Stimulated activated naive CD4-positive, alpha-beta T cell treated with Interleukin-2 at 50 U/mL for 16 hours (primary cell): ENCODE data around the gene ACKR2.

Experiments used
- DNase-seq: peaks from one replicate; lab custom pipeline; 2025; lab: John Stamatoyannopoulos, UW

The ACKR2 gene

DNA sequence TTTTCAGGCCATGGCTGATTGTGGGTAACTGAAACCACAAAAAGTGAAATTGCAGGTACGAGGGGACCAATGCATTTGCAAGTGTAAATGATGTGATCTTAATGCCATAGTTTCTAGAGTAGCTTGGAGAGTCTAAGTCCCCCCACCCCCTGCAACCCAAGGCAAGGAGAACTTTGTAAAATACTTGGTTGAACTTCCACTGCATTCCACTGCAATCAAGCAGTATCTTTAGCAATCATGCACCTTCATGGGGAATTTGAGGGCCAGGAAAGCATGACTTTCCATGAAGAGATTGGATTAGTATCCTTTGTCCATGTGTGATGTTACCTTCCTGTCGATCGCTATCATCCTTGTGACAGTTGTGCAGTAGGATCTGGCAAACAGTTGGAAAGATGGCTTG, 77.8 kb downstream of the ACKR2 start:
- no peak for DNase-seq

DNA sequence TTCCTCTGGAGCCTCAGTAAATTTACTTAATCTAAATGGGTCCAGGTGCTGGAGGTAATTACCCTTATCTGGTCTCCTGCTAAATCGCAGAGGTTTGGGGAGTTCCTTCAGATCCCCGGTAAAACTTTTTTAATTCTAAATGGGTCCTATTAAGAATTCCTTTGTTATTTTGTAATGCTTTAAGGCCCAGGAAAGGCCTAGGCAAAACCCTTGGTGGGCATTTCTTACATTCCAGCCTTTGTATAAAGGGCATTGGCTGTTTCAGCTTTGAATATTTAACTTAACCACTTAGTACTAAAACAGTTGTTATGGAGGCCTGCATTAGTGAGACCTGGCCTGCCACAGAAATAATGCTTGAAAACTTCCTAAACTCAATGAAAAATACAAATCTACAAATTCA, 81.8 kb downstream of the ACKR2 start:
- no peak for DNase-seq

DNA sequence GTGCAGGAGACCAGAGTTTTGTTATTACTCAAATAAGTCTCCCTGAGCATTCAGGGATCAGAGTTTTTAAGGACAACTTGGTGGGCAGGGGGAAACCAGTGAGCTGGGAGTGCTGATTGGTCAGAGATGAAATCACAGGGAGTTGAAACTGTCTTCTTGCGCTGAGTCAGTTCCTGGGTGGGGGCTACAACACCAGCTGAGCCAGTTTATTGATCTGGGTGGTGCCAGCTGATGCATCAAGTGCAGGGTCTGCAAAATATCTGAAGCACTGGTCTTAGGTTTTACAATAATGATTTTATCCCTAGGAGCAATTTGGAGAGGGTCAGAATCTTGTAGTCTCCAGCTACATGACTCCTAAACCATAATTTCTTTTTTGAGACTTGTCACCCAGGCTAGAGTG, 82.9 kb downstream of the ACKR2 start:
- no peak for DNase-seq

DNA sequence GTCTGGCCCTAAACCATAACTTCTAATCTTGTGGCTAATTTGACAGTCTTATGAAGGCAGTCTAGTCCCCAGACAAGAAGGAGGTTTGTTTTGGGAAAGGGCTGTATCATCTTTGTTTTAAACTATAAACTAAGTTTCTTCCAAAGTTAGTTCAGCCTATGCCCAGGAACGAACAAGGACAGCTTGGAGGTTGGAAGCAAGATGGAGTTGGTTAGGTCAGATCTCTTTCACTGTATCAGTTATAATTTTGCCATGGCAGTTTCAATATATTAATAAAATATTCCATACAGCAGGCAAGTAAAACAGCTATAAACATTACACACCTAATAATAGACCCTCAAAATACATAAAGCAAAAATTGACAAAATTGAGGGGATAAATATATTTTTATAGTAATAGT, 83.6 kb downstream of the ACKR2 start:
- no peak for DNase-seq

DNA sequence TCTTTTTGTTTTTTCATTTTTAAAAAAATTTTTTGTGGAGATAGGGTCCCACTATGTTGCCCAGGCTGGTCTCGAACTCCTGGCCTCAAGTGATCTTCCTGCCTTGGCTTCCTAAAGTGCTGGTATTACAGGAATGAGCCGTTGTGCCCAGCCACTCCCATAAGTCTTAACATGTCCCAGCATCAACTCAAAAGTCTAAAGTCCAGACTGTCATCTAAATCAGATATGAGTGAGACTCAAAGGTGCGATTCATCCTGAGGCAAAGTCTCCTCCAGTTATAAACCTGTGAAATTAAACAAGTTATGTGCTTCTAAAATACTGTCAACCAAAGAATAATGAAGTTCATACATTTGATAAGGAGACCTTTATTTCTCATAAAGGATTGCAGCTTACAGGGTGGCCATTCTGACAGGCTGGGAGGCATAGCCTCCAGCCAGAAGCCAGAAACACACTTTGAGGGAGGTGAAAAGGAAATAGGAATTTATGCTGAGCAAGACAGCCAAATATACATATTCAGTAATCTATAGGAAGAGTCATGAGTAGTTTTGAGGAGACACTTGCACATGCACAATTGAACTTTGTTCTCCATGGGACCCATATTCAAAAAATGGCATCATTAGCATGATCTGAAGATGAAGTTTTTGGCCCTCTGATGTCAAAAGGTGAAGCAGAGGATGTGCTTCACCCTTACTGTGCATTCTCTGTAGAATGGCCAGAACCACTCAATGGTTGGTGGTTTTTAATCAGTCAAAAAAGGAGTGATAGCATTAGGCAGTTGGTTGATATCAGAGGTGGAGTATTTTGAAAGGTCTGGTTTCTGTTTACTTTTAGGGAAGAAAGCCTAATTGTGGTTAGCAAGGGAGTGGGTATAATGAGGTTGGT, 85.7 kb downstream of the ACKR2 start:
- DNase-seq = no peak

DNA sequence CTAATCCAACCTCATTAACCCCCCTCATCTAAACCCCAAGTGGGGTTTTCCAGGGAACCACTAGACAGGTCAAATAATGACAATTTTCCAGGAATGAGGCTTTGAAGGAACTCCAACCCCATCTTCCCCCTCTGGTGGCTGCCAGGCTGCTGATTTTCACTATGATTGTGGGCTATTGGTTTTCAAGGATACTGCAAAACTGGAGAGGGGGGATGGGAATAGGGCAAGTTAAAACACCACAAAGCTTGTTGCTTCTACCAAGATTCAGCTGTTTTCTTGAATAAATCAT, 86.3 kb downstream of the ACKR2 start:
- DNase-seq = no peak

DNA sequence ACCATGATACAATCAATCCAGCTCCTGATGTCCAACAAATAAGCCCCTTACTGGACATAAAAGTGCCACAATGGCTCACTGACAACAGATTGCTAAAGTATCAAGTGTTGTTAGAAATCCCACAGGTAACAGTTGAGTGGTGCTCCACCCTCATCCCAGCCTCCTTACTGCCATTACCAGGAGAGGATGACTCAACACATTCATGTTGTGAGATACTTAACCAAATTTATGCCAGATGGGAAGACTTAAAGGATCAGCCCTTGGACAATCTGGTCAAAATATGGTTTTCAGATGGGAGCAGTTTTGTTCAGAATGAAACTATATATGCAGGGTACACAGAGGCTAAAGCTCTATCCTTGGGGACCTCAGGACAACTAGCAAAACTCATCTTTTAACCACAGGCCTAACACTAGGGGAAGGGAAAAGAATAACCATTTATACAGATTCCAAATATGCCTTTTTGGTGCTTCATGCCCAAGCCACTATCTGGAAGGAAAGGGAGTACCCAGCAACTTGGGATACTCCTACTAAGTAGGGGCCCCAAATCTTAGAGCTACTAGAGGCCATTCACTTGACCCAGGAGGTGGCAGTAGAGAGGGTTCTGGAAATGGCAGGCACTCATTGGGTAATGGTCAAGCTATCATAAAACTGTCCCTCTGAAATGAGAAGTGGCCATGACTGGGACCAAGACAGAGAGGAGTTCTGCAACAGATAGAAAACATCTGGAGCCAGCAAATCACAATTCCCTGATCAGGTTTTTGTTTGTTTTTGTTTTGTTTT, 89.8 kb downstream of the ACKR2 start:
- no peak for DNase-seq

DNA sequence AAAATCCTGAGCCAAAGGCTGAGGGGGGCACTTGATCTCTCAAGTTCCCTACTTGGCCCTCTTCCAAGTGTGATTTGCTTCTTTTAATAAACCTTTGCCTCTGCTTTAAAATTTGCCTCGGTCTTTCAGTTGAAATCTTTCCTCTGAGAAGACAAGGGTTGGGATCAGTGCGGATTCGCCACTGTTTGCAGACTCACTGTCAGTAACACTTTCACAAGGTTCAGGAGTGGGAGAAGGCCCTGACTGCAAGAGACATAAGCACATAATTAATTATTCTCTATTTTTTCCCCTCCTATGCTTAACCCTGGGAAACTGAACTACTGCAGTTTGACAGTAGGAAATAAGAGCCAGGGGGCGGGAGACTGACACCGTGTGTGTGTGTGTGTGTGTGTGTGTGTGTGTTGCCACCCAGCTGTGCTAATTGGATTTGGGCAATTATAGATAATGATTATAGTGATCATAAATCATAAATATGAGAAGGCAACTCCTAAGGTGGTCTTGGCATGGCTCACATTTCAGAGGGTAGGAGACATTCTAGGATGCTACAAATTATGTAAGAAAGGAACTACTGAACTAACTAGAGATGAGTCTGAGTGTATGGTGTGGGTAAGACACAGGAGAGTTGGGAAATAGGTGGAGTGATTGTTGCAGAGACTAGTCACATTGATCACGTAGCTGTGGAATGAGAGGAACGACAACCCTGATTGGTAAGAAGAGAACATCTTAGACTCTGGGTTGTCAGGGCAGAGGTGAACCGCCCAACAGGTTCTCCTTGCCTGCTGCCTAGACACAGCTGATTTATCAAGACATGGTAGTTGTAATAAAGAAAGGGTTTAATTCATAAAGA, 91.2 kb downstream of the ACKR2 start:
- no peak for DNase-seq

DNA sequence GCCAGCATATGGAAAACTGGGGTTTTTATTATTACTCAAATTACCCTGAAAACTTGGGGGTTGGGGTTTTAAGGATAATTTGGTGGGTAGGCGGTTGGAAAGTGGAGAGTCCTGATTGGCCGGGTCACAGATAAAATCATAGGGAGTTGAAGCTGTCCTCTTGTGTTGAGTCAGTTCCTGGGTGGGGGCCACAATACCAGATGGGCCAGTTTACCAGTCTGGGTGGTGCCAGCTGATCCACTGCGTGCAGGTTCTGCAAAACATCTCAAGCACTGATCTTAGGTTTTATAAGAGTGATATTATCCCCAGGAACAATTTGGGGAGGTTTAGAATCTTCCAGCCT, 91.8 kb downstream of the ACKR2 start:
- no peak for DNase-seq

DNA sequence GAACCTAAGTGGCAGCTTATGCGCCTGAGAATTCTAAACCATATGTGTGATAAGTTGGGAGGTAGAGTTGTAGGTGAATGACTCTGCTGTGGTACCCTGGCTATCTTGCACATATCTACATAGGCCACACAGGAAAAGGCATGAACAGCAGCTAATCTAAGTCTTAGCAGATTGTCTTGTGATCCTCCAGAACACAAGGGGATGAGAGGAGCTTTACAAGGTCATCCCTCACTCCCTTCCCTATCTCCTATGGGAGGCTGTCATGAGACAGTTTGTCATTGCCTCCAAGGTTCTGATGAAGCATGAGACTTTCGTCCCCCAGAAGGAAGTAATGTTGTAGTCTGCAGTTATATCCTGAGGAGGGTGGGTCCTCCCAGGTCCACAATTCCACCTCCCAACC, 93.0 kb downstream of the ACKR2 start:
- no peak for DNase-seq

DNA sequence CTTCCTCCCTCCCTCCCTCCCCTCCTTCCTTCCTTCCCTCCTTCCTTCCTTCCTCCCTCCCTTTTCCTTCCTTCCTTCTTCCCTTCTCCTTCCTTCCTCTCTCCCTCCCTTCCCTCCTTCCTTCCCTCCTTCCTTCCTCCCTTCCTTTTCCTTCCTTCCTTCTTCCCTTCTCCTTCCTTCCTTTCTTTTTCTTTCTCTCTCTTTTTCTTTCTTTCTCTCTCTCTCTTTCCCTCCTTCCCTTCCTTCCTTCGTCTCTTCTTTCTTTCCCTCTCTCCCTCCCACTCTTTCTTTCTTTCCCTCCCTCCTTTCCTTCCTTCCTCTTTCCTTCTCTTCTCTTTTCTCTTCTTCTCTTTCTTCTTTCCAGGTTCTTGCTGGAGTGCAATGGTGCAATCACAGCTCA, 94.8 kb downstream of the ACKR2 start:
- no peak for DNase-seq

DNA sequence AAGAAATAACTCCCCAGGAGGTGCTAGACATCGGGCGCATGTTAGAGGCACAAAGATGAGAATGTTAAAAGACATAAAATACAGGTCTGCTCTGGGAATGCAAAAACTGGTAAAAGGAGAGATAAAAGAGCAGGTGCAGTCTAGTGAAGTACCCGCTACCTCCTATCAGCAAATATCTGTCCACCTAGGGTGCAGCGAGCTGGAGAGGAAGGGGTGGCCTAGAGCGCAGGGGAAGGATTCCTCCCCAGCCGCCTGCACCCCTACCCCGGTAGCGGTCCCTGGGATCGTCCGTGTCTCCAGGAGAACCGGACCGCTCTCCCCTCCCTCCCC, 96.5 kb downstream of the ACKR2 start:
- no peak for DNase-seq

DNA sequence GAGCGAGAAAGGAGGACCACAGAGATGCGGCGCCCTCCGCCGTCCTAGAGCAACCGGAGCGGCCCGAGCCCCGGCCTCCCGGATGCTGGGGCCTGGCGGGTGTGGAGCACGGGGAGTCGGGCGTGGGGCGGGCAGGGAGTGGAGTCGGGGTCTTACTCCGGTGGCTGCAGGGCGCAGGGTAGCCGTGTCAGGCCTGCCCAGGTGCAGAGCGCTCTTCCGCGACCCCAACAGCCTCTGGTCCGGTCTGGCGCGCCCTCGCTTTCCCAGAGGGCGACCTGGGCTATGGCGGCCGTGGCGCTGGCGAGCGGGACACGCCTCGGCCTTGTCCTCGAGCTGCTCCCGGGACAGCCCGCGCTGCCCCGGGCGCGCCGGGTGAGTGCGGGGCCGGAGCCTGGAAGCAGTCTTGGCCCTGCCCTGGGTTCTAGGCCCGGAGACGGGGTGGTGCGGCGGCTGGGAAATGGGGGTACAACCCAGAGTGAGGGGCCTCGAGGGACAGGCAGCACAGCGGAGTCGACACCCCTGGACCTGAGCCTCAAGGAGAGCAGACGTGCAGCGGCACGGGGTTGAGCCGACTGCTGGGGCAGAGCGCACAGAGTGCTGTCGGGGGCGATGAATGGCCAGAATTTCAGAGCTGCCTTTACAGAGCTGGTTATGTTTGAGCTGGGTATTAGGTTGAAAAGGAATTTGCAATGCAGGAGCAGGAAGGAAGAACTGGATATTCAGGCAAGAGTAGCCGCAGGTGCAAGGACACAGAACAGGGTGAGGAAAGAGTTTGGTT, 97.0 kb downstream of the ACKR2 start, which contains the start of gene ZNF662:
Gene ZNF662 (plus strand): TSS at position 73 of the 778 bp plus-strand sequence. CDS start 1,973 bp downstream, outside the sequence.
- DNase-seq = no peak

DNA sequence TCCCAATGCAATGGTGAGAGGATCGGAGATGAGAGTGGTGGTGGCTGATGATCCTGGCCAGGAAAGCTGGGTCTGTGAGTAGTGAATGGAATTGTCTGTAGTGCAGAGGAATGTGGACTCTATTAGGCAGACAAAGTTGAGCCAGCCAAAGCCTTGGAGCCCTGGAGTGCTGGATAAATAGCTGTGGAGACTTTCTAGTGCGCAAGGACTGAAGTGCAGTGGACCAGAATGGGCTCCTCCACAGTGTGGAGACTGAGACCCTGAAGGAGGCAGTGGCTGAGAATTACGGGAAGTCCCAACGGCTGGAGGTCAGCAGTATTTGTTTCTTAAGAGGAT, 97.6 kb downstream of the ACKR2 start:
- no peak for DNase-seq

DNA sequence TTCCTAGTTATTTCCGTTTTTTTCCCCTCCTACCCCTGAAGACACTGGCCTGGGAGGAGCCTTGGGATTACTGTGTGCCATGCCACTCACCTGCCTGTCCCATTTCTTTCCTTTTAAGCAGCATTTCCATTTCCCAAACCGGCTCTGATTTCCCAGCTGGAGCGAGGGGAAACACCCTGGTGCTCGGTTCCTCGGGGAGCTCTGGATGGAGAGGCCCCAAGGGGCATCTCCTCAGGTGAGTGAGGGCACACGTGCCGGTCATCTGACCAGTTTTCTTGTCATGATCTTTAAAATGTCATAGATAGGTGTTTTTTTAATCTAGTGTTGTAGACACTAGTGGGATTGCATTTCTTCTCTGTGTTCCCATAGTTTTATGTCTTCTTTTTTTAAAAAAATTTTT, 99.4 kb downstream of the ACKR2 start:
- no peak for DNase-seq

DNA sequence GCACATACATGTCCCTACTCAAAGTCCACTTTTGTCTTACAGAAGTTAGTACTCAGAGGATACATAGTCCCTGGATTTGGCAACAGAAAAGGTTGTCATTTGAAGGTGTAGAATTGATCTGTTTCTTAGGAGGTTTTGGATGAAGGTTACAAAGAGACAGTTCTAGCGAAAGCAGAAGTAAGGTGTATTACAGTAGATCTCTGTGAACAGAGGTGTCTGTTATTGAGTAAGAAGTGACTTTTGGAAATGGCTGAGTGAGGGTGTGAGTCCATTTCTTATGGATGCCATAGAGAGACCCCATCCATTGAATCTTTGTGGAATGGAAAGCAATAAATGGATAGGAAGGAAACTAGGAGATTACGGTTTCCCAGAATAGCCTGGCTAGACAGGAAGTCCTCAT, 102.3 kb downstream of the ACKR2 start:
- no peak for DNase-seq

DNA sequence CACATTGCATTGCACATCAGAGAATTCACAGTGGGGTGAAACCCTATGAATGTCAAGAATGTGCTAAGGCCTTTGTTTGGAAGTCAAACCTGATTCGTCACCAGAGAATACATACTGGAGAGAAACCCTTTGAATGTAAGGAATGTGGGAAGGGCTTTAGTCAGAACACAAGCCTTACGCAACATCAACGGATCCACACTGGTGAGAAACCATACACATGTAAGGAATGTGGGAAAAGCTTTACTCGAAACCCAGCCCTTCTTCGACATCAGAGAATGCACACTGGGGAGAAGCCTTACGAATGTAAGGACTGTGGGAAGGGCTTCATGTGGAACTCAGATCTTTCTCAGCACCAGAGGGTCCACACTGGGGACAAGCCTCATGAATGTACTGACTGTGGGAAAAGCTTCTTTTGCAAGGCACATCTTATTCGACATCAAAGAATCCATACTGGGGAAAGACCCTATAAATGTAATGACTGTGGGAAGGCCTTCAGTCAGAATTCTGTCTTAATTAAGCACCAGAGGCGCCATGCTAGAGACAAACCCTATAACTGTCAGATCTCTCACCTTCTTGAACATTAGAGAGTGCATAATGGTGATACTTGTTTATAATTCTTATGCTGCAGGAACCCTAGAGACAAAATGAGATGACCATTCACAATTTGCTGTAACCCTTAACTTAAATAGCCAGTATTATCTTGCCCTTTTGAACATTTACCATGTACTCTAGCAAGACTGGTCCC, 105.7 kb downstream of the ACKR2 start:
- no peak for DNase-seq
